ENCODE results near the gene PITPNB.

DNA sequence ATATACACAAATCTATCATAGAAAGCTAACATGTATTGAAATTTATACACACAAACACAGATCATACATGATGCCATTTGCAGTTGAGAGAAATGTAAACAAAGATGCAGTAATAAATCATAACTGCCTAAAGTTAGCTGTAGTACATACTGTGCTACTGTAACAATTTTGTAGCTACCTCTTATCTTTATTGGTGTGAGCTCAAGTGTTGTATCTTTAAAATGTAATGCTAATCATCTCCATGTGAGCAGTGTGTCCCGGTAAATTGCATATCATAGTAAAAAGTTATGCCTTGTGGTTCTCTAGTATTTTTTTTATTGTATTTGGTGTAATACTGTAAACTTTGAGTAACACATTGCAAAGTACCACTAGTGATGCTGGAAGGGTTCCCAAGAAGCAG is 16.8 kb upstream of the PITPNB start:
- TF ChIP-seq, protein P1, sequence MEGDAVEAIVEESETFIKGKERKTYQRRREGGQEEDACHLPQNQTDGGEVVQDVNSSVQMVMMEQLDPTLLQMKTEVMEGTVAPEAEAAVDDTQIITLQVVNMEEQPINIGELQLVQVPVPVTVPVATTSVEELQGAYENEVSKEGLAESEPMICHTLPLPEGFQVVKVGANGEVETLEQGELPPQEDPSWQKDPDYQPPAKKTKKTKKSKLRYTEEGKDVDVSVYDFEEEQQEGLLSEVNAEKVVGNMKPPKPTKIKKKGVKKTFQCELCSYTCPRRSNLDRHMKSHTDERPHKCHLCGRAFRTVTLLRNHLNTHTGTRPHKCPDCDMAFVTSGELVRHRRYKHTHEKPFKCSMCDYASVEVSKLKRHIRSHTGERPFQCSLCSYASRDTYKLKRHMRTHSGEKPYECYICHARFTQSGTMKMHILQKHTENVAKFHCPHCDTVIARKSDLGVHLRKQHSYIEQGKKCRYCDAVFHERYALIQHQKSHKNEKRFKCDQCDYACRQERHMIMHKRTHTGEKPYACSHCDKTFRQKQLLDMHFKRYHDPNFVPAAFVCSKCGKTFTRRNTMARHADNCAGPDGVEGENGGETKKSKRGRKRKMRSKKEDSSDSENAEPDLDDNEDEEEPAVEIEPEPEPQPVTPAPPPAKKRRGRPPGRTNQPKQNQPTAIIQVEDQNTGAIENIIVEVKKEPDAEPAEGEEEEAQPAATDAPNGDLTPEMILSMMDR (IDR thresholded peaks at IDR 0.05; ENCODE audit: low read depth, low read length, poor library complexity, severe bottlenecking), result no peak
- TF ChIP-seq EZH2phosphoT487 (IDR thresholded peaks at IDR 0.05; ENCODE audit: borderline replicate concordance, low read length), result no peak
